Measurements from ENCODE around the gene CHCHD2. TPM values are rescaled to one million over a fixed set of nuclear protein-coding genes. Genes with fewer than 3 reads are reported as not detected.
A peak's percentile ranks its signal among the peaks of the same experiment; 100 is the strongest.

The CHCHD2 gene
- total and polyA plus RNA-seq, 2 of the 13 experiments (the other 11 are each of a cell fraction or from before 2014, with no cell fraction given), result 330 to 572 TPM

- TF ChIP-seq ZBTB8A (CRISPR knock-in tag; IDR thresholded peaks at IDR 0.05; ENCODE audit: borderline replicate concordance, low read depth) (no peak), PAWR (CRISPR knock-in tag; IDR thresholded peaks at IDR 0.05; ENCODE audit: borderline replicate concordance) (no peak), THYN1 (CRISPR knock-in tag; IDR thresholded peaks at IDR 0.05; ENCODE audit: borderline replicate concordance, low read depth) (no peak), TBL1XR1 (IDR thresholded peaks at IDR 0.05; ENCODE audit: borderline replicate concordance, low read length, partially characterized antibody) (peak; percentile 71), E2F5 (CRISPR knock-in tag; conservative IDR thresholded peaks at IDR 0.05) (peak; percentile 96), MXD4 (CRISPR knock-in tag; IDR thresholded peaks at IDR 0.05) (no peak; the same call in none of the 2 replicates), NFYB (CRISPR knock-in tag; IDR thresholded peaks at IDR 0.05) (peak; percentile 98), PLSCR1 (CRISPR knock-in tag; IDR thresholded peaks at IDR 0.05; ENCODE audit: borderline replicate concordance) (no peak), ATF6 (CRISPR knock-in tag; conservative IDR thresholded peaks at IDR 0.05) (no peak), RARG (CRISPR knock-in tag; IDR thresholded peaks at IDR 0.05; ENCODE audit: low read depth) (0 out of 2 replicates have a peak, but pooled peaks have one; percentile 60), HMGXB3 (CRISPR knock-in tag; IDR thresholded peaks at IDR 0.05; ENCODE audit: borderline replicate concordance) (no peak), ZNF800 (CRISPR knock-in tag; IDR thresholded peaks at IDR 0.05) (no peak), TAF1 (CRISPR knock-in tag; IDR thresholded peaks at IDR 0.05) (peak; percentile 98), HIC2 (CRISPR knock-in tag; IDR thresholded peaks at IDR 0.05; ENCODE audit: low read depth) (0 out of 2 replicates have a peak, but pooled peaks have one; percentile 56), STAG1 (CRISPR knock-in tag; IDR thresholded peaks at IDR 0.05) (peak; percentile 9; the same call in 1 of the 2 replicates)
Measured at GRCh38 chr7:56106108-56107073, at the start of gene CHCHD2 (continued).

Measured in HepG2 (cell line).